Measurements from ENCODE around the gene SH3RF1.
"Not testable (repeated sequence)": the region's sequence is repeated elsewhere in the genome, so short reads cannot be mapped to it uniquely, and the experiment has no call there.

Gene SH3RF1

GRCh38 chr4:169197206-169197605 lies 73.5 kb downstream of the SH3RF1 start:
- DNase-seq: not testable (repeated sequence)

- DNase-seq: no peak
Measured at GRCh38 chr4:169195032-169195431, 75.7 kb downstream of the SH3RF1 start.

- not testable (repeated sequence) for DNase-seq
Measured at GRCh38 chr4:169189968-169190367, 80.8 kb downstream of the SH3RF1 start.

- DNase-seq: no peak
Measured at GRCh38 chr4:169189372-169189771, 81.4 kb downstream of the SH3RF1 start.

- DNase-seq: no peak
Measured at GRCh38 chr4:169188204-169188603, 82.6 kb downstream of the SH3RF1 start.

- DNase-seq: no peak
Measured at GRCh38 chr4:169185133-169185956, 85.4 kb downstream of the SH3RF1 start.

GRCh38 chr4:169184686-169185085 lies 86.1 kb downstream of the SH3RF1 start:
- DNase-seq: no peak

- DNase-seq: no peak
Measured at GRCh38 chr4:169184236-169184635, 86.5 kb downstream of the SH3RF1 start.

GRCh38 chr4:169183581-169183980 lies 87.2 kb downstream of the SH3RF1 start:
- DNase-seq: no peak

GRCh38 chr4:169179609-169180521 lies 90.9 kb downstream of the SH3RF1 start:
- DNase-seq: no peak

GRCh38 chr4:169178092-169178491 lies 92.7 kb downstream of the SH3RF1 start:
- DNase-seq: not testable (repeated sequence)

- no peak for DNase-seq
Measured at GRCh38 chr4:169175476-169175875, 95.3 kb downstream of the SH3RF1 start.

- no peak for DNase-seq
Measured at GRCh38 chr4:169175035-169175434, 95.7 kb downstream of the SH3RF1 start.

- no peak for DNase-seq
Measured at GRCh38 chr4:169174247-169174646, 96.5 kb downstream of the SH3RF1 start.

- DNase-seq: no peak
Measured at GRCh38 chr4:169167957-169168858, 102.5 kb downstream of the SH3RF1 start.

- no peak for DNase-seq
Measured at GRCh38 chr4:169164669-169165415, 105.9 kb downstream of the SH3RF1 start.

- DNase-seq: no peak
Measured at GRCh38 chr4:169163947-169164668, 106.6 kb downstream of the SH3RF1 start.

GRCh38 chr4:169163495-169163894 lies 107.3 kb downstream of the SH3RF1 start:
- DNase-seq: no peak

- DNase-seq: no peak
Measured at GRCh38 chr4:169160825-169161224, 109.9 kb downstream of the SH3RF1 start.

GRCh38 chr4:169159624-169160171 lies 111.1 kb downstream of the SH3RF1 start:
- no peak for DNase-seq

GRCh38 chr4:169158861-169159260 lies 111.9 kb downstream of the SH3RF1 start:
- no peak for DNase-seq

Measured in NCI-H1436 (cell line).